CD14-positive monocyte (primary cell): Measurements from ENCODE around the gene PACSIN2. TPM values are rescaled to one million over a fixed set of nuclear protein-coding genes. Genes with fewer than 3 reads are reported as not detected.

Experiments used
- DNase-seq, 3 donors: peaks; one replicate each; pipeline ENCODE4 v3.0.0-alpha.2; 2011 to 2022
- H2AFZ ChIP-seq: 2 replicates; pipeline ENCODE4 v1.6.0; 2012; ENCODE audit warnings: mild to moderate bottlenecking, low read depth, low read length, inconsistent platforms; ENCODE audit not compliant: insufficient read depth, poor library complexity, severe bottlenecking
- H3K27ac ChIP-seq, 2 donors: 1 replicate in 1 of 2; 2 replicates in 1 of 2; pipeline ENCODE4 v1.5.1; 2012 to 2013; ENCODE audit warnings: low read length in 2 of 2, control low read depth in 1 of 2, inconsistent platforms in 1 of 2, low read depth in 1 of 2, mild to moderate bottlenecking in 1 of 2
- H3K27me3 ChIP-seq, 2 donors: one replicate each; pipeline versions ENCODE4 v1.6.0 to v1.6.1; 2011 to 2013; ENCODE audit warnings: low read length in 2 of 2; ENCODE audit not compliant: control insufficient read depth in 2 of 2, insufficient read depth in 2 of 2
- H3K36me3 ChIP-seq, 2 donors: replicated peaks in 1 of 2; 1 replicate in 1 of 2; 2 replicates in 1 of 2; pipeline versions ENCODE4 v1.5.1 to v1.6.1; 2012 to 2013; ENCODE audit warnings: low read length in 2 of 2, control low read depth in 1 of 2, inconsistent platforms in 1 of 2, mild to moderate bottlenecking in 1 of 2; ENCODE audit not compliant: insufficient read depth in 2 of 2, control insufficient read depth in 1 of 2
- H3K4me1 ChIP-seq, 2 donors: 1 replicate in 1 of 2; 2 replicates in 1 of 2; pipeline versions ENCODE4 v1.5.1 to v1.6.1; 2012 to 2013; ENCODE audit warnings: low read length in 2 of 2, control low read depth in 1 of 2, inconsistent platforms in 1 of 2, mild to moderate bottlenecking in 1 of 2, moderate library complexity in 1 of 2; ENCODE audit not compliant: insufficient read depth in 2 of 2, control insufficient read depth in 1 of 2
- H3K4me2 ChIP-seq: replicated peaks from 2 replicates; pipeline ENCODE3; 2012; ENCODE audit warnings: low read length, moderate library complexity, mild to moderate bottlenecking; ENCODE audit not compliant: poor library complexity, severe bottlenecking; ENCODE audit errors: extremely low read depth
- H3K4me3 ChIP-seq, 3 experiments: fragments of 200-600 bp in 1 of 3; sonication (generic) in 1 of 3; replicated peaks in 1 of 3; 1 replicate in 2 of 3; 2 replicates in 1 of 3; pipeline ENCODE4 v1.5.1; 2011 to 2013; ENCODE audit warnings: low read length in 3 of 3, mild to moderate bottlenecking in 3 of 3, control low read depth in 2 of 3, low read depth in 2 of 3, inconsistent platforms in 1 of 3, moderate library complexity in 1 of 3
- H3K79me2 ChIP-seq: 2 replicates; pipeline ENCODE4 v1.6.0; 2012; ENCODE audit warnings: mild to moderate bottlenecking, control low read depth, inconsistent platforms, low read length, moderate library complexity; ENCODE audit not compliant: insufficient read depth
- H3K9ac ChIP-seq: 2 replicates; pipeline ENCODE4 v1.6.0; 2017; ENCODE audit warnings: low read length, mild to moderate bottlenecking; ENCODE audit not compliant: insufficient read depth, poor library complexity, severe bottlenecking
- H3K9me3 ChIP-seq, 2 donors: replicated peaks in 1 of 2; 1 replicate in 1 of 2; 2 replicates in 1 of 2; pipeline versions ENCODE4 v1.5.1 to v1.6.1; 2012 to 2013; ENCODE audit warnings: low read length in 2 of 2, control low read depth in 1 of 2; ENCODE audit not compliant: control insufficient read depth in 1 of 2, insufficient read depth in 1 of 2
- H4K20me1 ChIP-seq: 2 replicates; pipeline ENCODE4 v1.6.0; 2012; ENCODE audit warnings: mild to moderate bottlenecking, low read length, control low read depth, moderate library complexity; ENCODE audit not compliant: insufficient read depth
- H3K27ac Mint-ChIP-seq, 7 donors: one replicate each; pipeline ENCODE4 v1.8.0; 2020; ENCODE audit warnings: mild to moderate bottlenecking in 7 of 7, mixed read lengths in 7 of 7, moderate library complexity in 6 of 7, inconsistent platforms in 2 of 7
- H3K27me3 Mint-ChIP-seq, 3 donors: one replicate each; pipeline ENCODE4 v1.8.0; 2021 to 2022; ENCODE audit warnings: low read depth in 3 of 3, mild to moderate bottlenecking in 3 of 3, mixed read lengths in 3 of 3, moderate library complexity in 3 of 3, inconsistent platforms in 1 of 3
- H3K36me3 Mint-ChIP-seq, 2 donors: one replicate each; pipeline ENCODE4 v1.8.0; 2020; ENCODE audit warnings: mixed read lengths in 2 of 2, inconsistent platforms in 1 of 2, mild to moderate bottlenecking in 1 of 2
- H3K4me1 Mint-ChIP-seq: one replicate; pipeline ENCODE4 v1.8.0; 2020; ENCODE audit warnings: mild to moderate bottlenecking, mixed read lengths
- H3K4me3 Mint-ChIP-seq, 2 donors: one replicate each; pipeline ENCODE4 v1.8.0; 2020; ENCODE audit warnings: mild to moderate bottlenecking in 2 of 2, mixed read lengths in 2 of 2, moderate library complexity in 1 of 2
- H3K9me3 Mint-ChIP-seq, 7 donors: one replicate each; pipeline ENCODE4 v1.8.0; 2020 to 2022; ENCODE audit warnings: mixed read lengths in 7 of 7, mild to moderate bottlenecking in 6 of 7, moderate library complexity in 6 of 7, inconsistent platforms in 2 of 7
- WGBS: methylation state at CpG from one replicate; pipeline ENCODE4 v1.1.5; 2013; ENCODE audit warnings: missing lambda C conversion rate; ENCODE audit not compliant: insufficient coverage; 5-methylcytosine and 5-hydroxymethylcytosine counted together
- intact Hi-C, 2 donors: fragments of 100-400 bp; cut with micrococcal nuclease; formaldehyde crosslinking; loops; one replicate each; pipeline versions ENCODE4 v1.15.0 to v1.15.1; 2023
- polyA plus RNA-seq, 3 donors: library from polyadenylated mRNA; depleted of rRNA in 1 of 3; unstranded in 2 of 3; stranded (reverse) in 1 of 3; fragments of 300-500 nt in 2 of 3; fragments of >200 nt in 1 of 3; fragmentation: Illumina TruSeq in 2 of 3; gene quantifications; 1 replicate in 2 of 3; 2 replicates in 1 of 3; pipeline ENCODE4 v1.2.3, GENCODE V29; 2012 to 2021
- TF ChIP-seq, protein P1 (sequence below): fragments of 200-600 bp; IDR thresholded peaks from one replicate; pipeline ENCODE4 v1.8.0; 2022; ENCODE audit warnings: antibody characterized with exemption, mild to moderate bottlenecking

The PACSIN2 gene
- polyA plus RNA-seq, 3 donors: 31.2 to 45.7 (median 40.2) TPM

DNA sequence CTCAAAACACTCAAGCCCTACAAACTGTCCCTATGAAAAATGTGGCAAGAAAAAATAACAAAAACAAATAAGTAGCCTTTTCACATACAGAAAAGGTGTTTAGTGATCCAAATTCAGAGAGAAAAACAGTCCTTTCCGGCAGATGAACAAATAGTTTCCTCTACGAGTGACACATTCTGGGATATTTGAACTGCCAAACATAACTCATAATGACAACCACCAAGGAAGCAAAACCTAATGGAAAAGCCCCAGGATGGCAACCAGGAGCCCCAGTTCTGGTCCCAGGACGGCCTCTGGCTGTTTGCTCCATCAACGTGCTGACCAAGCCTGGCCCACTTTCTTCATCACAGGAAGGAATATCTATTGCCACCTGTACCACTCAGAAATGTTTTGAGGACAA lies 6.0 kb downstream of the PACSIN2 start:
- no peaks in the 10 kb centered on the region for H3K9me3 Mint-ChIP-seq
- peaks cover 58% of the 10 kb centered on the region for H3K4me1 Mint-ChIP-seq
- H3K79me2 ChIP-seq: peaks cover 100% of the 10 kb centered on the region

DNA sequence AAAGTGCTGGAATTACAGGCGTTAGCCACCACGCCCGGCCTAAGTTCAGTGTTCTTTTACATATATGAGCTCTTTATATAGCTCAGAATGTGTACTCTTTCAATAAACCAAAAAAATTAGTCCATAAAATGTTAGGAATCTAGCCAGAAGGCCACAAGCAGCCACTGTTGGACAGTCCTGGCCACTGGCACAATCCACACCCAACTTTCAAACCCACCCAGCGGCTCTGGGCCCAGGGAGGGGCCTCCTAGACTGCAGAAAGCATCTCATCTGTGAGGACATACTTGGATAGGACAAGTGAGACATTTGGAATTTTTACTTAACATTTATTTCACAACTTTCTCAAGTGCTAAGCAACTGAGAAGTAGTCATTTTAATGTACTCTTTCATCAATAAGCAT lies 6.4 kb downstream of the PACSIN2 start:
- no peak overlapping the region for H3K4me3 ChIP-seq
- H3K4me3 Mint-ChIP-seq: no peak overlapping the region
- H3K36me3 ChIP-seq: no peaks in the 10 kb centered on the region
- no peaks in the 10 kb centered on the region for H3K27me3 ChIP-seq
- DNase-seq: no peak
- H3K79me2 ChIP-seq: peaks cover 100% of the 10 kb centered on the region
- no peaks in the 10 kb centered on the region for H3K9me3 Mint-ChIP-seq
- intact Hi-C loops: no loop called here
- peaks cover 99% of the 10 kb centered on the region for H4K20me1 ChIP-seq
- H3K27me3 Mint-ChIP-seq: peaks cover 0 to 3% (median 0%) of the 10 kb centered on the region in 3 donors
- TF ChIP-seq, protein P1, sequence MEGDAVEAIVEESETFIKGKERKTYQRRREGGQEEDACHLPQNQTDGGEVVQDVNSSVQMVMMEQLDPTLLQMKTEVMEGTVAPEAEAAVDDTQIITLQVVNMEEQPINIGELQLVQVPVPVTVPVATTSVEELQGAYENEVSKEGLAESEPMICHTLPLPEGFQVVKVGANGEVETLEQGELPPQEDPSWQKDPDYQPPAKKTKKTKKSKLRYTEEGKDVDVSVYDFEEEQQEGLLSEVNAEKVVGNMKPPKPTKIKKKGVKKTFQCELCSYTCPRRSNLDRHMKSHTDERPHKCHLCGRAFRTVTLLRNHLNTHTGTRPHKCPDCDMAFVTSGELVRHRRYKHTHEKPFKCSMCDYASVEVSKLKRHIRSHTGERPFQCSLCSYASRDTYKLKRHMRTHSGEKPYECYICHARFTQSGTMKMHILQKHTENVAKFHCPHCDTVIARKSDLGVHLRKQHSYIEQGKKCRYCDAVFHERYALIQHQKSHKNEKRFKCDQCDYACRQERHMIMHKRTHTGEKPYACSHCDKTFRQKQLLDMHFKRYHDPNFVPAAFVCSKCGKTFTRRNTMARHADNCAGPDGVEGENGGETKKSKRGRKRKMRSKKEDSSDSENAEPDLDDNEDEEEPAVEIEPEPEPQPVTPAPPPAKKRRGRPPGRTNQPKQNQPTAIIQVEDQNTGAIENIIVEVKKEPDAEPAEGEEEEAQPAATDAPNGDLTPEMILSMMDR: no peak
- no peak overlapping the region for H3K9ac ChIP-seq
- H3K36me3 Mint-ChIP-seq: peaks cover 4 to 6% of the 10 kb centered on the region in 2 donors
- H3K4me1 Mint-ChIP-seq: peaks cover 58% of the 10 kb centered on the region
- no CpG with 5 or more reads among the region's 4 CpGs for WGBS
- peaks cover 21 to 39% of the 10 kb centered on the region in 2 donors for H3K4me1 ChIP-seq
- H3K27ac ChIP-seq: no peak overlapping the region
- no peaks in the 10 kb centered on the region for H3K9me3 ChIP-seq
- H3K4me2 ChIP-seq: no peak overlapping the region
- no peak overlapping the region for H3K27ac Mint-ChIP-seq
- no peak overlapping the region for H2AFZ ChIP-seq

More for the DNA sequence above, 6.0 kb downstream of the PACSIN2 start:
- Histone ChIP-seq H3K4me3 (no peak overlapping the region), H3K27me3 (no peaks in the 10 kb centered on the region), H3K27ac (no peak overlapping the region), H3K9me3 (no peaks in the 10 kb centered on the region), H3K9ac (no peak overlapping the region), H3K4me1 (peaks cover 23 to 39% of the 10 kb centered on the region in 2 donors), H3K4me2 (no peak overlapping the region), H3K36me3 (no peaks in the 10 kb centered on the region), H4K20me1 (peaks cover 99% of the 10 kb centered on the region), H2AFZ (no peak overlapping the region)
- Mint-ChIP-seq H3K36me3 (peaks cover 4% of the 10 kb centered on the region in 2 donors), H3K27me3 (peaks cover 0 to 3% (median 0%) of the 10 kb centered on the region in 3 donors), H3K4me3 (no peak overlapping the region), H3K27ac (no peak overlapping the region)
- DNase-seq: no peak
- TF ChIP-seq, protein P1: no peak
- intact Hi-C loops: no loop called here
- 95% methylated on average over 2 of the region's 4 CpGs for WGBS
